Measurements from ENCODE around the gene CLDN20. TPM values are rescaled to one million over a fixed set of nuclear protein-coding genes. Genes with fewer than 3 reads are reported as not detected.

The CLDN20 gene
- total and polyA plus RNA-seq, 2 of the 8 experiments (the other 6 are each of a cell fraction or from before 2014, with no cell fraction given) = not detected

GRCh38 chr6:155316419-155316818 lies 52.6 kb downstream of the CLDN20 start (continued):
- no peak for TF ChIP-seq CHD7 (IDR thresholded peaks at IDR 0.05; ENCODE audit: insufficient replicate concordance, low read length)
- TF ChIP-seq NRF1 (IDR thresholded peaks at IDR 0.05; ENCODE audit: low read depth, low read length) = no peak
- TF ChIP-seq JUND (IDR thresholded peaks at IDR 0.05; ENCODE audit: low read length) = no peak
- TF ChIP-seq GTF2F1 (IDR thresholded peaks at IDR 0.05; ENCODE audit: borderline replicate concordance, low read depth, low read length) = no peak
- no peak for TF ChIP-seq CTBP2 (IDR thresholded peaks at IDR 0.05; ENCODE audit: borderline replicate concordance, insufficient read depth, insufficient read length, low read length)
- TF ChIP-seq SAP30 (IDR thresholded peaks at IDR 0.05; ENCODE audit: insufficient read depth, insufficient replicate concordance, low read length) = no peak
- no peak for TF ChIP-seq POU5F1 (IDR thresholded peaks at IDR 0.05; ENCODE audit: low read depth, low read length)
- no peak for TF ChIP-seq ZNF274 (IDR thresholded peaks at IDR 0.05; ENCODE audit: borderline replicate concordance, extremely low read depth, low read length)
- TF ChIP-seq TAF1 (IDR thresholded peaks at IDR 0.05; ENCODE audit: low read depth, low read length) = no peak
- TF ChIP-seq CBX8 (IDR thresholded peaks at IDR 0.05; ENCODE audit: borderline replicate concordance, low read depth, low read length) = no peak
- TF ChIP-seq SP4 (IDR thresholded peaks at IDR 0.05; ENCODE audit: low read length) = no peak
- no peak for TF ChIP-seq TAF7 (optimal IDR thresholded peaks at IDR 0.05; ENCODE audit: borderline replicate concordance, low read depth, low read length)

All from H1 (cell line).